Osteocyte (in vitro differentiated cells): ENCODE results near the gene ROPN1. TPM values are rescaled to one million over a fixed set of nuclear protein-coding genes. Genes with fewer than 3 reads are reported as not detected.
A peak's percentile ranks its signal among the peaks of the same experiment; 100 is the strongest.
"Not testable (repeated sequence)": the region's sequence is repeated elsewhere in the genome, so short reads cannot be mapped to it uniquely, and the experiment has no call there.

Experiments
- DNase-seq: peaks from one replicate; pipeline ENCODE4 v3.0.0; 2021; ENCODE audit warnings: mixed read lengths; ENCODE audit not compliant: unreplicated experiment; ENCODE audit errors: extremely low spot score
- H3K27ac Mint-ChIP-seq: one replicate; pipeline ENCODE4 v1.8.0; 2021; ENCODE audit warnings: mild to moderate bottlenecking, mixed read lengths; ENCODE audit not compliant: unreplicated experiment
- H3K27me3 Mint-ChIP-seq: one replicate; pipeline ENCODE4 v1.8.0; 2021; ENCODE audit warnings: mixed read lengths; ENCODE audit not compliant: unreplicated experiment
- H3K36me3 Mint-ChIP-seq: one replicate; pipeline ENCODE4 v1.8.0; 2021; ENCODE audit warnings: mixed read lengths; ENCODE audit not compliant: unreplicated experiment
- H3K4me1 Mint-ChIP-seq: one replicate; pipeline ENCODE4 v1.8.0; 2021; ENCODE audit warnings: mixed read lengths; ENCODE audit not compliant: unreplicated experiment
- H3K4me3 Mint-ChIP-seq: one replicate; pipeline ENCODE4 v1.8.0; 2021; ENCODE audit warnings: mild to moderate bottlenecking, moderate library complexity, mixed read lengths; ENCODE audit not compliant: unreplicated experiment
- H3K9me3 Mint-ChIP-seq: one replicate; pipeline ENCODE4 v1.8.0; 2021; ENCODE audit warnings: mixed read lengths; ENCODE audit not compliant: unreplicated experiment
- total RNA-seq: library from RNA; stranded (reverse); gene quantifications from 2 replicates; pipeline ENCODE4 v1.2.1, GENCODE V29; 2021
- TF ChIP-seq, protein P1 (sequence below): fragments of 200-600 bp; sonication (generic); IDR thresholded peaks from 2 replicates; pipeline ENCODE4 v1.5.0; 2021; ENCODE audit warnings: antibody characterized with exemption, mild to moderate bottlenecking, moderate library complexity

The ROPN1 gene
- total RNA-seq, 1 donor from 2014 or later, result not detected

DNA sequence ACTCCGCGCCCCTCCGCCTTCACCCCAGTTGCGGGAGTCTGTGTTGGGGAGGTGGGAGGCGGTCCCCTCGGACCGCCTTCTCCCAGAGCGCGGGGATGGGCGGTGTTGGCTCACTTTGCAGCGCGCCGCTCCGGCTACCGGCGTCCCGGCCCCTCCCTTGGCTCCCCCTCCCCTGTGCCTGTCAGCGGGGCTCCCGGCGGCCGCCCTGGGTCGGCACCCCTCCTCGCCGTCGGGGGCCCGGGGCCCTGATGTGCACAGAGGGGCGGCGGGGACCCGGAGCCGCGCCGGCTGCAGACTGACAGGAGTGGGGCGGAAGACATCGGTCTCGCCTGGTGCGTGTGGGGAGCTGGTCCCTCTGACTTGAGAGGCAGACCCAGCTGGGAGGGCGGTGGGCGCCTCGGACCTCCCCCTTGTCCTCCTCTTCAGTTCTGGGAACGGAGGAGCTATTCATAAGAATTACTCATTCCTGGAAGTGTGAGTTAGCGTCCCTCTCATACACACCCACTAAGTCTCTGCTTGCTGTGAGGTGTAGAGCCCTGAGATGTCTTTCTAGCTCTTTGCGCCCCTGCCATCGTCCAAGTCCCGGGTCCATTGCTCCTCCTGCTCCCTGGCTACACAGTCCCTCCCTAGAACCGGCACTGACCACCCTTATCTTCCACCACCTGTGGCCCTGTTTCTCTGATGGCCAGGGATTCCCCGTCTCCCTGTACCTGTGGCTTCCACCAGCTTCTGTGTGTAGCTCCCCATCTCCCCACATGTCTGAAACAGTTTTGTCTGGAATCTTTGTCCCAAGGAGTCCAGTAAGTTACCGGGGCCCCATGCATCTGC, 42.3 kb upstream of the ROPN1 start:
- Mint-ChIP-seq H3K27me3 (peaks cover 27% of the 10 kb centered on the region), H3K27ac (no peak overlapping the region)

DNA sequence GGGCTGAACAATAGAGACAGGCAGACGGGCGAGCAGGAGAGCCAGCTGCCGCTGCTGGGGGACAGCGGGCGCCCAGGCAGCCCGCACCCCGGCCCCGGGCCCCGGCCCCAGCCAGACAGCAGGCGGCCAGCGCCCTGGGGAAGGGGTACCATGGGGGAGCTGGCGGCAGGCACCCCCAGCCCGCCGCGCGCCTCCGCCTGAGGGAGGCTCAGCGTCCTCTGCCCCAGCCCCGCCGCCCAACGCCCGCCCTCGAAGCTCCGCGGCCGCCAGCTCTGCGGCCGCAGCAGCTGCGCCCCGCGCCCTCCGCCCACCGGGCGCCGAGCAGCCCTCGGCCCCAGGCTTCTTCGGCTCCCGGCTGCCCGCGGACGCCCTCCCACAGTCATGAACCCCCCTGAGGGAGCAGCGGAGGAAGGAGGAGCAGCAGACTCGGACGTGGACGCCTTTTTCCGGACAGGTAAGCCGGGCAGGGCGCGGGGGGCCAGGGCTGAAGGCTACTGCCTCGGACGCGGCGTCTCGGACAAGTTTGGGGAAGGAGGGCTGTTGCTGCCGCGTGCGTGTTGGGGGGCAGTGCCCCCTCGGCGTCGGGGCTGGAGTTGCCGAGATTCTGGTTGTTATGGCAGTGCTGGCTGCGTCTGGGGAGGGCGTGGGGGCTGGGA, 41.6 kb upstream of the ROPN1 start, which contains the start of gene KALRN:
Gene KALRN (plus strand): TSS at position 10 of the 656 bp plus-strand sequence.
- peak within 1 kb of the TSS; percentile 80 for H3K4me3 Mint-ChIP-seq
- DNase-seq, result peak; percentile 85
- TF ChIP-seq, protein P1, sequence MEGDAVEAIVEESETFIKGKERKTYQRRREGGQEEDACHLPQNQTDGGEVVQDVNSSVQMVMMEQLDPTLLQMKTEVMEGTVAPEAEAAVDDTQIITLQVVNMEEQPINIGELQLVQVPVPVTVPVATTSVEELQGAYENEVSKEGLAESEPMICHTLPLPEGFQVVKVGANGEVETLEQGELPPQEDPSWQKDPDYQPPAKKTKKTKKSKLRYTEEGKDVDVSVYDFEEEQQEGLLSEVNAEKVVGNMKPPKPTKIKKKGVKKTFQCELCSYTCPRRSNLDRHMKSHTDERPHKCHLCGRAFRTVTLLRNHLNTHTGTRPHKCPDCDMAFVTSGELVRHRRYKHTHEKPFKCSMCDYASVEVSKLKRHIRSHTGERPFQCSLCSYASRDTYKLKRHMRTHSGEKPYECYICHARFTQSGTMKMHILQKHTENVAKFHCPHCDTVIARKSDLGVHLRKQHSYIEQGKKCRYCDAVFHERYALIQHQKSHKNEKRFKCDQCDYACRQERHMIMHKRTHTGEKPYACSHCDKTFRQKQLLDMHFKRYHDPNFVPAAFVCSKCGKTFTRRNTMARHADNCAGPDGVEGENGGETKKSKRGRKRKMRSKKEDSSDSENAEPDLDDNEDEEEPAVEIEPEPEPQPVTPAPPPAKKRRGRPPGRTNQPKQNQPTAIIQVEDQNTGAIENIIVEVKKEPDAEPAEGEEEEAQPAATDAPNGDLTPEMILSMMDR, result no peak
- H3K4me1 Mint-ChIP-seq, result peaks cover 16% of the 10 kb centered on the region
- H3K9me3 Mint-ChIP-seq, result peaks cover 4% of the 10 kb centered on the region
- no peaks in the 10 kb centered on the region for H3K36me3 Mint-ChIP-seq
- peaks cover 33% of the 10 kb centered on the region for H3K27me3 Mint-ChIP-seq
- H3K27ac Mint-ChIP-seq, result peak within 1 kb of the TSS; percentile 68

More for the DNA sequence above, 42.3 kb upstream of the ROPN1 start:
- peaks cover 16% of the 10 kb centered on the region for H3K4me1 Mint-ChIP-seq
- H3K9me3 Mint-ChIP-seq, result peaks cover 4% of the 10 kb centered on the region
- DNase-seq, result no peak
- peak overlapping the region; percentile 80 for H3K4me3 Mint-ChIP-seq
- TF ChIP-seq, protein P1, result no peak
- no peaks in the 10 kb centered on the region for H3K36me3 Mint-ChIP-seq

DNA sequence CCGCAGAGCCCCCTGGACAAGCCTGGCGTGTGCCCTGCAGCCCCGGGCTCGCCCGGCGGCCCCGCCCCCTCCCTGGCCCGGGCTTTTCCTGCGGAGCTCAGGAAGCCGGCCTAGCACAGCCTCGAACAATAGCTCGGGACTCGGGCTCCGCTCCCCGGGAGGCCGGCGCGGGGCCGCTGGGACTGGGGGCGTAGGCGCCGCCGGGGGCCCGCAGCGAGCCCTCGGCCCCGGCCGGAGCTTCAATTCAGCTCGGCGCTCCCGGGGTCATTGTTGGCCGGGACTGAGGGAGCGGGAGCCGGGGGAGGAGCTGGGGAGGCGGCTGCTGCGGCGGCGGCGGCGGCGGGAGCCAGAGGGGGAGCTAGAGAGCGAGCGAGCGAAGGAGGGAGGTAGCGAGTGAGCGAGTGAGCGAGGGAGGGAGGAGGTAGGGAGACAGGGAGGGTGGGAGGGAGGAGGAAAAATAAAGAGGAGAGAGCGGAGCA, 41.0 kb upstream of the ROPN1 start:
- Mint-ChIP-seq H3K4me3 (peak overlapping the region; percentile 77), H3K4me1 (peaks cover 16% of the 10 kb centered on the region), H3K27ac (no peak overlapping the region), H3K9me3 (peaks cover 4% of the 10 kb centered on the region), H3K36me3 (no peaks in the 10 kb centered on the region), H3K27me3 (peaks cover 36% of the 10 kb centered on the region)
- peak; percentile 97 for DNase-seq
- TF ChIP-seq, protein P1, result peak; percentile 77

DNA sequence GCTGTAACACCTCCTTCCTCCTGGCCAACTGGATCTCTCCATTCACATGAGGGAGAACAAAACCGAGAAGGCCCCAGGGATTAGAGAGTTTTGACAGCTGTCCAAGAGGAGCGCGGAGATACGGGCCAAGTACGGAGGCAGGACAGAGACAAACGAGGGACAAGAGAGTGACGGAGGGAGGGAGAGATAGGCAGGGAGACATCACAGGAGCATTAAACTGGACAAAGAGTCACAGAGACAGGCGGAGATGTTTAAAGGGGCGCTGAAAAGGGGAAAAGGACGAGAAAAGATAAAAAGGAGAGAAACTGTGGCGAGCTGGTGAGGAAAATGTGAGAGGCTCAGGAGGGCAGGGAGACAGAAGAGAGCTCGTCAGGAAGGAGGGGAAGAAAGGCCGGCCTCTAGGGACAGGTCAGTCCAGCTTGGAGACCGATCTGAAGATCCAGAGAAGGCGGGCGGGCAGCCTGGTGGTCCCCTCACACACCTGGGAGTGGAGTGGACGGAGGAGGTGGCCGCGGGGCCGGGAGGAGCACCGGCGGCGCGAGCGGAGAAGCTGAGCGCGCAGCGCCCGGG, 40.5 kb upstream of the ROPN1 start:
- Mint-ChIP-seq H3K9me3 (peaks cover 4% of the 10 kb centered on the region), H3K27ac (peak overlapping the region; percentile 68), H3K4me1 (peaks cover 16% of the 10 kb centered on the region), H3K4me3 (peak overlapping the region; percentile 77), H3K36me3 (no peaks in the 10 kb centered on the region), H3K27me3 (peaks cover 37% of the 10 kb centered on the region)
- DNase-seq, result no peak
- TF ChIP-seq, protein P1, result no peak

DNA sequence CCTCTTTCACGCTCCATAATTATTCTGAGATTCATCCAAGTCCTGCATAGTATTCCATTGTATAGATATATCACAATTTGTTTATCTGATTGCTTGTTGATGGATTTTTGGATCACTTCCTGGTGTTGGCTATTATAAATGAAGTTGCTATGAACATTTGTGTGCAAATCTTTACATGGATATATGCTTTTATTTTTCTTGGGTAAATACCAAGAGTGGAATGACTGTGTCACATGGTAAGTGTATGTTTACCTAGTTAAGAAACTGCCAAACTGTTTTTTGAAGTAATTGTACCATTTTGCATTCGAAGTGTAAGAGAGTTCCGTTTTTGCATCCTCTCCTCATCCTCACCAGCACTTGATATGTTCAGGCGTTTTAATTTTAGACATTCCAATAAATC, 34.6 kb upstream of the ROPN1 start:
- H3K36me3 Mint-ChIP-seq, result no peaks in the 10 kb centered on the region
- H3K4me3 Mint-ChIP-seq, result no peak overlapping the region

DNA sequence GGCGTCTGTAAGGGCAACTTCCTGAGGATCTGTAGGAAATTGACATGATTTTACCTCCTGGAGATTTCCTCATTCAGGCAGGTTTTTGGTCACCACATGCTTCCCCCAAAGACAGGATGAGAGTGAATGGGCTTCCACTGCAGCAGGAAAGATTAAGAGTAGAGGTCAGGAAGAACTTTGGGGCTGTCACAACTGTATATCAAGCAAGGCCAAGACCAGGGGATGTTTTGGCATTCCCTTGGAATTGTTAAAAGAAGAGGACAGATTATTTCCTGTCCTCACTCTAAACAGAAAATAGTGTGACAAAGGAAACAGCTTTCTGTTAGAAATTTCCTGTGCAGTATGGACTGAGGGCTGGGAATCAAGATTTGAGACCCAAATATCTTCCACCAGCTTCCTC, 31.6 kb upstream of the ROPN1 start:
- DNase-seq, H3K36me3 Mint-ChIP-seq, H3K4me3 Mint-ChIP-seq, H3K9me3 Mint-ChIP-seq, H3K4me1 Mint-ChIP-seq, H3K27ac Mint-ChIP-seq: not testable (repeated sequence)
- H3K27me3 Mint-ChIP-seq, result peaks cover 35% of the 10 kb centered on the region

More for the DNA sequence above, 34.6 kb upstream of the ROPN1 start:
- no peaks in the 10 kb centered on the region for H3K4me1 Mint-ChIP-seq
- TF ChIP-seq, protein P1, result no peak
- H3K9me3 Mint-ChIP-seq, result no peaks in the 10 kb centered on the region
- no peak overlapping the region for H3K27ac Mint-ChIP-seq
- DNase-seq, result no peak
- peaks cover 32% of the 10 kb centered on the region for H3K27me3 Mint-ChIP-seq
